HG03565 (cell line): Measurements from ENCODE around the gene WDR38.

Experiments
- ATAC-seq: cut with Tn5 transposase; IDR thresholded peaks from one replicate; pipeline ENCODE4 v1.9.1; 2021; ENCODE audit warnings: mild to moderate bottlenecking, moderate library complexity; ENCODE audit not compliant: unreplicated experiment

The WDR38 gene, protein sequence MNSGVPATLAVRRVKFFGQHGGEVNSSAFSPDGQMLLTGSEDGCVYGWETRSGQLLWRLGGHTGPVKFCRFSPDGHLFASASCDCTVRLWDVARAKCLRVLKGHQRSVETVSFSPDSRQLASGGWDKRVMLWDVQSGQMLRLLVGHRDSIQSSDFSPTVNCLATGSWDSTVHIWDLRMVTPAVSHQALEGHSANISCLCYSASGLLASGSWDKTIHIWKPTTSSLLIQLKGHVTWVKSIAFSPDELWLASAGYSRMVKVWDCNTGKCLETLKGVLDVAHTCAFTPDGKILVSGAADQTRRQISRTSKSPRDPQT

DNA sequence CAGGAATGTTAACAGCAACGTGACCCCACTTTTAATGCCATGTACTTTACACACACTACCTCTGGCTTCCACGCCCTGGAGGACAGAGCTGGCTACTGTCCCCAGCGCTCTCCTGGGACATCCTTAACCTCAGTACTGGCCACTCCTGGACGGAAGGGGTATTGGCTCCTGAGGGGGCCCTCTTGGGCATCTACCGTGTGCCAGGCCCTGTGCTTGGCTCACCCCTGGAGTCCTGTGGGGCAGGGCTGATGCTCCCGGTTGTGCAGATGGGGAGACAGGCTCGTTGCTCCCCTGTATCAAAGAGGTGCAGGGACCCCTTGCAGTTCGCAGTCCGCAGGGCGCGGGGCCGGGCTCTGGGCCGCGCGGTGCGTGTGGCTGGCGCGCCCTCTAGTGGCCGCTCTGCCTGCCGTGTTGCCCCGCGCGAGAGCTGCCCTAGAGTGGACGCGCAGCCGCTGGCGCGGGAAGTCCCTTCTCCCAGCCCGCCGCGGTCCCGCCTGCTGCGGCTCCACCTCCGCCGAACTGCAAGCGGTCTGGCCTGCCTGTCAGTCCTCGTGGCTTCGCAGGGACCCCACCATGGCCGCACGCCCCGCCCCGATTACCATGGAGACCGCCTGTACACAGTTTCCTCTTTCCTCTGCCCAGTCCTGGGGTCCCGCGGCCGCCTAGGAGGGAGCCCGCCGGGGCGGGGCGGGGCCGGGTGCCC, at the start of gene WDR38:
Gene WDR38 (plus strand): TSS at position 632 of the 703 bp plus-strand sequence. CDS start 72 bp downstream, outside the sequence.
- no peak for ATAC-seq

- no peak for ATAC-seq
Observed at GRCh38 chr9:124803911-124804310, 49.3 kb upstream of the WDR38 start.

- ATAC-seq: no peak
Observed at GRCh38 chr9:124805186-124805585, 48.1 kb upstream of the WDR38 start.

- ATAC-seq: no peak
Observed at GRCh38 chr9:124808246-124808956, 44.9 kb upstream of the WDR38 start.

GRCh38 chr9:124809211-124809610, 44.0 kb upstream of the WDR38 start:
- no peak for ATAC-seq

DNA sequence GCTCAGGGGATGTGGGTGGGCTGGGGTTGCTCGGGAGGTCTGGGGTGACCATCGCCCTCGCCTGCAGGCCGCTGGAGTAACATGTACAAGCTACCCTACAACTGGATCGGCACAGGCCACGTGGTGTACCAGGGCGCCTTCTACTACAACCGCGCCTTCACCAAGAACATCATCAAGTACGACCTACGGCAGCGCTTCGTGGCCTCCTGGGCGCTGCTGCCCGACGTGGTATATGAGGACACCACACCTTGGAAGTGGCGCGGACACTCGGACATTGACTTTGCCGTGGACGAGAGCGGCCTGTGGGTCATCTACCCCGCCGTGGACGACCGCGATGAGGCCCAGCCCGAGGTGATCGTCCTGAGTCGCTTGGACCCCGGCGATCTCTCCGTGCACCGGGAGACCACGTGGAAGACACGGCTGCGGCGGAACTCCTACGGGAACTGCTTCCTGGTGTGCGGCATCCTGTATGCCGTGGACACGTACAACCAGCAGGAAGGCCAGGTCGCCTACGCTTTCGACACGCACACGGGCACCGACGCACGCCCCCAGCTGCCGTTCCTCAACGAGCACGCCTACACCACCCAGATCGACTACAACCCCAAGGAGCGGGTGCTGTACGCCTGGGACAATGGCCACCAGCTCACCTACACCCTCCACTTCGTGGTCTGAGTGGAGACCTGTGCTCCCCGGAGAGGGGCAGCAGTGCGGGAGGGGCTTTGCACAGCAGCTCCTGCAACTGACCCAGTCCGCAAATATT, 43.3 kb upstream of the WDR38 start:
- no peak for ATAC-seq

GRCh38 chr9:124810663-124811355, 42.5 kb upstream of the WDR38 start:
- ATAC-seq: no peak

GRCh38 chr9:124812441-124812876, 40.8 kb upstream of the WDR38 start:
- no peak for ATAC-seq

- no peak for ATAC-seq
Observed at GRCh38 chr9:124813041-124813440, 40.2 kb upstream of the WDR38 start.

GRCh38 chr9:124813501-124814163, 39.6 kb upstream of the WDR38 start:
- no peak for ATAC-seq

DNA sequence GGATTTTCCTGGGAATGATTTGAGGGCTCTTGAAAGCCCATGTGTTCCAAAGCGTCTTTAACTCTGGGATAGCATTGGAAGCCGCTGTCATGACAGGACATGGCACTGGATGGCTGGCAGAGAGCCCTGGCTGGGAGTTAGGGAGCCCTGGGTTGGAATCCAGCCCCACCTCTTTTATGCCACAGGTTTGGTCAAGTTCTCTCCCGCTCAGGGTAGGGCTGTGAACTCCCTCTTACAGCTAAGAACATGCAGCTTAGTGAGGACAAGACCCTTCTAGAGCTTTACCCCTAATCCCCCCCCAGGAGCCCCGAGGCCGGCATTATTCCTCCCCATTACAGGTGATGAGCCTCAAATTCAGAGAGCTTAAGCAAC, 39.1 kb upstream of the WDR38 start:
- no peak for ATAC-seq

DNA sequence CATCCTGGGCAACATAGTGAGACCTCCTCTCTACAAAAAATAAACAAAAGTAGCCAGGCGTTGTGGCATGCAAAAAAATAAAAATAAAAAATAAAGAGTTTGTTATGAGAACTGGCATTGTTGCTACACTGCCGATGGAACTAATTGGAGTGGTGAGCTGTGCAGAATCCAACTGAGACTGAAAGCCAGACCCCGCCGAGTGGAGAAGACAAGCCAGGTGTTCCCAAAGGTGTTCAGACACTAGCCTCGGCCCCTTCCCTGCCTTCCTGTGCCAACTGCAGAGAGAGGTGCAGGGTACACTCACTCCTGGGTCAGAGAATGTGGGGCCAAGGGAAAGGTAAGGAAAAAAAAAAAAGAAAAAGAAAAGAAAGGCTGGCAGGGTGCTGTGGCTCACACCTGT, 37.7 kb upstream of the WDR38 start:
- ATAC-seq: no peak

- peak; percentile 45 for ATAC-seq
Observed at GRCh38 chr9:124818431-124819281, 34.6 kb upstream of the WDR38 start.

DNA sequence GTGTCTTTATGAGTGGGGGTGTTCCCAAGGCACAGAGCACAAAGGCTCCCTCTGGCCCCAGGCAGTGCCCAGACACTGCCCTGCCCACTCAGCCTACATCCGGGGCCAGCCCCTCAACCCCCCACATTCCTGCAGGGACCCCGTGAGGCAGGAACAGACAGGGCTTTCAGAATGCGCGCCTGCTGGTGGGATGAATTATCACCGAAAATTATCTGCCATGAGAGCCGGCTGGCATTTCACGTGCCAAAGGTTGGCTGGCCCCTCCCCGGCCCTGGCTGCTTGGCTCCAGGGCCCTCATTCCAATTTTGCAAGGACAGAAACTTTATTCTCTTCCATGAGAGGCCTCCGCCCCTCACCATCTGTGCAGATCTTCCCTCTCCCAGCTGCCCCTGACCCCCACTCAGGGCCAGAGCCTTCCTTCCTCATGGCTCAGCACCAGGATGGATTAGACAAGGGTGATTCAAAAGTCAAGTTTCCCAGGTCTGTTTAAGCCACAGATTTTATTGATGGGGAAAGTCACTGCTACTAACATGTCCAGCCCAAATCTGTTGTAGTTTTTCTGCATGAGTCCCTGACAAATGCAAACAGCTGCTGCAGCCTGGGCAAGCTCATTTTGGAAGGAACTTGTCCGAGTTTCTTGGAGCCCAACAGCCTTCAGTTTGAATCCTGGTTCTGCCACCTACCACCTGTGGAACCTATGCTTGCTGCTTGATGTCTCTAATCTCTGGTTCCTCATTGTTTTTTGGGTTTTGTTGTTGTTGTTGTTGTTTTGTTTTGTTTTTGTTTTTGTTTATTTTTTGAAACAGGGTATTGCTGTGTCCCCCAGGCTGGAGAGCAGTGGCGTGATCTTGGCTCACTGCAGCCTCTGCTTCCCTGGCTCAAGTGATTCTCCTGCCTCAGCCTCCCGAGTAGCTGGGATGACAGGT, 32.3 kb upstream of the WDR38 start:
- no peak for ATAC-seq

- ATAC-seq: no peak
Observed at GRCh38 chr9:124828489-124829333, 24.5 kb upstream of the WDR38 start.

DNA sequence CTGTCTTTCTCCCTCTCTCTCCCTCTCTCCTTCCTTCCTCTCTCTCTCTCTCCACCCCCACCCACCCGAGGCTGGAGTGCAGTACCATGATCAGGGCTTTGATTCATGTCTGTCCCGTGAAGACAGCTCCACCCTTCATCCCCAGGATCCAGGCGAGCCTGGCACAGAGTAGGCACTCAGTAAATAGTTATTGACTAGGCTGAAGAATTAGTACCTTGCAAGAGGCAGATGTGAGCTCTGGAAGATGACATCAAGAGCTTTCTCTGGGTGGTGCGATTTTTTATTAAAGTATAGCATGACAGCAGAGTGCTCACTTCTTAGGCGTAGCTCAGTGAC, 24.0 kb upstream of the WDR38 start:
- no peak for ATAC-seq

GRCh38 chr9:124830593-124830992, 22.7 kb upstream of the WDR38 start:
- no peak for ATAC-seq
